OCI-LY1 (cell line): ENCODE results near the gene TSC1.

Experiments used
- H2AFZ ChIP-seq: fragments of 200-600 bp; sonication (generic), shearing (Covaris generic); 2 replicates; pipeline ENCODE4 v1.6.0; 2014; ENCODE audit warnings: antibody characterized with exemption, mild to moderate bottlenecking, low read length
- H3F3A ChIP-seq: fragments of 200-600 bp; sonication (generic), shearing (Covaris generic); 2 replicates; pipeline ENCODE4 v1.6.0; 2014; ENCODE audit warnings: mild to moderate bottlenecking, antibody characterized with exemption, low read length, moderate library complexity; ENCODE audit not compliant: insufficient read depth
- H3K27ac ChIP-seq: fragments of 200-600 bp; sonication (generic); 2 replicates; pipeline ENCODE4 v1.5.1; 2014; ENCODE audit warnings: low read length, mixed run types, mild to moderate bottlenecking, low read depth; ENCODE audit not compliant: poor library complexity, severe bottlenecking
- H3K27me3 ChIP-seq: fragments of 200-600 bp; sonication (generic); 2 replicates; pipeline ENCODE4 v1.6.0; 2014; ENCODE audit warnings: antibody characterized with exemption, mild to moderate bottlenecking, low read length, moderate library complexity; ENCODE audit not compliant: insufficient read depth
- H3K36me3 ChIP-seq: fragments of 200-600 bp; sonication (generic); 2 replicates; pipeline ENCODE4 v1.6.1; 2014; ENCODE audit warnings: mild to moderate bottlenecking, antibody characterized with exemption, low read length, moderate library complexity, mixed read lengths; ENCODE audit not compliant: insufficient read depth
- H3K4me1 ChIP-seq: fragments of 200-600 bp; sonication (generic); 2 replicates; pipeline ENCODE4 v1.5.1; 2014; ENCODE audit warnings: mild to moderate bottlenecking, low read length, moderate library complexity; ENCODE audit not compliant: insufficient read depth, severe bottlenecking
- H3K4me2 ChIP-seq: fragments of 200-600 bp; sonication (generic), shearing (Covaris generic); 2 replicates; pipeline ENCODE4 v1.6.1; 2014; ENCODE audit warnings: low read length
- H3K4me3 ChIP-seq: fragments of 200-600 bp; sonication (generic); 2 replicates; pipeline ENCODE4 v1.5.1; 2014; ENCODE audit warnings: low read length, low read depth, mild to moderate bottlenecking, mixed read lengths; ENCODE audit not compliant: poor library complexity, severe bottlenecking
- H3K79me2 ChIP-seq: fragments of 200-600 bp; shearing (Covaris generic); 2 replicates; pipeline ENCODE4 v1.6.1; 2016; ENCODE audit warnings: mixed run types, low read length, mixed read lengths; ENCODE audit not compliant: insufficient read depth
- H3K9ac ChIP-seq: fragments of 200-600 bp; sonication (generic), shearing (Covaris generic); 2 replicates; pipeline ENCODE4 v1.6.1; 2014; ENCODE audit warnings: mild to moderate bottlenecking, low read length, mixed read lengths
- H3K9me2 ChIP-seq: fragments of 200-600 bp; sonication (generic), shearing (Covaris generic); 2 replicates; pipeline ENCODE4 v1.6.1; 2014; ENCODE audit warnings: low read depth, mild to moderate bottlenecking, low read length, mixed read lengths
- H3K9me3 ChIP-seq: fragments of 200-600 bp; shearing (Covaris generic); 2 replicates; pipeline ENCODE4 v1.6.1; 2014; ENCODE audit warnings: low read length, mixed read lengths
- H4K20me1 ChIP-seq: fragments of 200-600 bp; sonication (generic), shearing (Covaris generic); 2 replicates; pipeline ENCODE4 v1.6.0; 2016; ENCODE audit warnings: mild to moderate bottlenecking, low read length; ENCODE audit not compliant: insufficient read depth
- CTCF ChIP-seq: fragments of 200-600 bp; sonication (generic), shearing (Covaris generic); IDR thresholded peaks from 2 replicates; pipeline ENCODE4 v1.5.1; 2017; ENCODE audit warnings: mild to moderate bottlenecking, antibody characterized with exemption, low read length, moderate library complexity, mixed read lengths
- EZH2 ChIP-seq: fragments of 200-600 bp; sonication (generic), shearing (Covaris generic); IDR thresholded peaks from 2 replicates; pipeline ENCODE4 v1.8.0; 2017; ENCODE audit warnings: borderline replicate concordance, mixed run types, mild to moderate bottlenecking, antibody characterized with exemption, low read length, moderate library complexity, mixed read lengths

The TSC1 gene

DNA sequence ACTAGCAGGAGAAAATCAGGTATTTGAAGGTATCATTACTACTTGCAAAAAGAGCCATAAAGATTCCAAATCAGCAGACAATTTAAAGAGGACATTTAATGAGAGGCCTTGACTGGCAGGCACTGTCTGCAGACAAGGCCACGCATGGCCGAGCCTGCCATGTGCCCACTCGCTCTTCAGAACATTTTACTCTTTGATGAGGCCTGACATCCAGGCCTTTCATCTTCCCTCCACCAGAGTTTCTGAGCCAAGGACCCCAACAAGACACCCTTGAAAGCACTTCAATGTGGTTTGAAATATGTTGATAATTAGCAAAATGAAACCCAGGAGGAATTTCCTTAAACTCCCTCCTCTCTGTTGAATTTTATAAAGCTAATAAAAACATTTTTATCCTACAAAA, 82.8 kb downstream of the TSC1 start:
- H3K4me2 ChIP-seq, result no peak overlapping the region

GRCh38 chr9:132858751-132859150, 85.7 kb downstream of the TSC1 start:
- H3K4me1 ChIP-seq, result no peaks in the 10 kb centered on the region
- H3K36me3 ChIP-seq, result no peaks in the 10 kb centered on the region
- H2AFZ ChIP-seq, result no peak overlapping the region
- no peaks in the 10 kb centered on the region for H3F3A ChIP-seq
- no peaks in the 10 kb centered on the region for H3K9me3 ChIP-seq
- no peak overlapping the region for H3K4me3 ChIP-seq
- H4K20me1 ChIP-seq, result no peaks in the 10 kb centered on the region
- H3K9me2 ChIP-seq, result no peaks in the 10 kb centered on the region
- peaks cover 3% of the 10 kb centered on the region; the same call in 1 of the 2 replicates for H3K27me3 ChIP-seq
- TF ChIP-seq EZH2 (no peak), CTCF (no peak)
- H3K9ac ChIP-seq, result no peak overlapping the region
- no peak overlapping the region for H3K4me2 ChIP-seq
- no peak overlapping the region for H3K27ac ChIP-seq
- H3K79me2 ChIP-seq, result no peaks in the 10 kb centered on the region

More for the DNA sequence above, 82.8 kb downstream of the TSC1 start:
- Histone ChIP-seq H3K79me2 (no peaks in the 10 kb centered on the region), H4K20me1 (no peaks in the 10 kb centered on the region), H3F3A (no peaks in the 10 kb centered on the region), H2AFZ (no peak overlapping the region), H3K36me3 (no peaks in the 10 kb centered on the region), H3K4me3 (no peak overlapping the region), H3K9me2 (no peaks in the 10 kb centered on the region), H3K9me3 (no peaks in the 10 kb centered on the region), H3K9ac (no peak overlapping the region), H3K4me1 (no peaks in the 10 kb centered on the region), H3K27ac (no peak overlapping the region), H3K27me3 (no peaks in the 10 kb centered on the region; the same call in 1 of the 2 replicates)
- TF ChIP-seq EZH2, result no peak
- TF ChIP-seq CTCF, result no peak

DNA sequence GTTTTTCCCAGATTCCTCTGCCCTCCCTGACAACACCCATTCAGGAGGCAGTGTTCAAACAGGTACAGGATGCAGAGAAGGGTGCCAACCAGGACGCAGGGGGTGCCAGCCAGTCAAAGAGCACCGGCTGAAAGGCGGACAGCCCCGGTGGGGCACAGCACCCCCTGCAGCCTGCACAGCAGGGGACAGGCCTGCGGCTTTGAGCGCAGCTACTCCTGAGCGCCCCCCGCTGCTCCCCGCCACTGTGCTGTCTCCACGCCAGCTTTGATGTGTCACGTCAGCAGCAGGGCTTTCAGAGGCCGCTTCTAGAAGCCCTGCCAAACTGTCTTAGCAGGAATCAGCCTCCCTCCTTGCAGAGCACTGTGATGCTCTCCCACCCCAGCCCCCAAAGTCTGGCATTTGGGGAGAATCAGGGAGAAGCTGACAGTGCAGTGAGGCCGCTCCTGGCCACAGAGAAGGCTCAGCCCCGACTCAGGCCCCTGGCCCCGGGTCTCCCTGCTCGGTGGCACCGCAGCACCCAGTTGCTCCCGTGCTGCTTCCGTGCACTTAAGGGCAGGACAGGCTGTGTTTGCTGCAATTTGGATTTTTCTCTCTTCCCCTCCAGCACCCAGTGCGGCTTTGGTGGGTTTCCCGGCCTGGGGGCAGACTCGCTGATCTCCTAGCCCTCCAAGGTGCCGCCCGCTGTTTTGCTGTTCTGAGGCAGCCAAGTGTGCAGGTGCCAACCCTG, 86.6 kb downstream of the TSC1 start:
- no peaks in the 10 kb centered on the region for H3K9me3 ChIP-seq
- no peaks in the 10 kb centered on the region for H3F3A ChIP-seq
- H3K4me3 ChIP-seq, result no peak overlapping the region
- H3K9ac ChIP-seq, result no peak overlapping the region
- no peak overlapping the region for H3K27ac ChIP-seq
- TF ChIP-seq CTCF (peak; percentile 31; the same call in 1 of the 2 replicates), EZH2 (no peak)
- no peak overlapping the region for H3K4me2 ChIP-seq
- H4K20me1 ChIP-seq, result no peaks in the 10 kb centered on the region
- H3K27me3 ChIP-seq, result 0 out of 2 replicates have a peak, but pooled peaks cover 3% of the 10 kb centered on the region
- H3K79me2 ChIP-seq, result no peaks in the 10 kb centered on the region
- H3K36me3 ChIP-seq, result no peaks in the 10 kb centered on the region
- no peaks in the 10 kb centered on the region for H3K4me1 ChIP-seq
- H3K9me2 ChIP-seq, result no peaks in the 10 kb centered on the region
- no peak overlapping the region for H2AFZ ChIP-seq
